ENCODE measurements around the gene MARS1.

The MARS1 gene

DNA sequence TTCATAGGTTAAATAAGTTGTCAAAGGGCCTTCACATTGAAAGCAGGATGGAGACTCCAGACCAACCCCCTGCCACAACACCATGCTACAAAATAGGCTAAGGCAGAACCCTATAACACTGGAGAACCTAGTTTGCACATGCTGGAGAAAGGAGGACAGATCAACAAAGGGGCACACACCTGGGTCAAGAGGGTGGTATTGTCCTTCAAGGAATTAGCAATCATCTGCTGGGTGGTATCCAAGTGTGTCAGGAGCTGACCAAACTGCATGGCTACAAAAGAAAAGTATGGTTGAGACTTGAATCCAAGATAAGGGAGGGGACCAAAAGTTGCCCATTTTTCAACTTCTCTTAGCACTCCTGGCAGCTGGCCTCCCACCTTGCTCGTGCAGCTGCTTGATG, 44.0 kb downstream of the MARS1 start:
- DNase-seq (ENCODE audit: low read depth): no peak

DNA sequence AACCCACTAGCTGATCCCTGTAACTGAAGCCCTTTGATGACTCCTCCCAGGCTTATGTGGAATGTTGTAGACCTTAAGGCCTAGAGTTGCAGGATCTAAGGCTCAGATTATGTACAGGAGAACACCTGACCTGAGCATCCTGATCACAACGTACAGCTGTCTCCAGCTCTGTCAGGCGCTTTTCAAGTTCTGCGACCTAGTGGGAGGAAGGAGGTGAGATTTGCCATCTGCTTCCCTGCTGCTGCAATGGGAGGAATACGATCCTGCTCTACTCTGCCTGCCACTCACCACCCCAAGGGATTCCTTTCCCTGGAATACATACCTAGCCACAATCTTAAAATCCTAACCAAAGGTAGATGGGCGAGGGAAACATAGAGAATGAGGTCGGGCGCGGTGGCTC, 45.2 kb downstream of the MARS1 start:
- DNase-seq (ENCODE audit: low read depth): no peak

DNA sequence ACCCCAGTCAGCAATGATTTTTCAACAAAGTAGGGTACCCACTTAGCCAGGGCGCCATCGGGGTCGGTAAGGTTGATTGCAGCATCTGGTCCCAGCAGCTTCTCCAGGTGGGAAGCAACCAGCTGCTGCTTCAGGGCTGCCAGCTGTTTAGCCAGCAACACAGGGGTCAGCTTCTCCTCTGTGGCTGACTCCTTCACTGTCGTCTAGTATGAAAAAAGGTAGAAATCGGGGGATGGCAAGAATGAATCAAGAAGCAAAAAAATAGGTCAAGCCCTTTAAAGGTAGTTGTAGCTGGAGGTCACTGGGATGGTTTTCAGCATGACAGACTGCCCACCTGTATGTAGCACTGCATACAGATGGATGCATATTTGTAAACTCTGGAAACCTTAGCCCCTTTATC, 46.4 kb downstream of the MARS1 start:
- no peak for DNase-seq (ENCODE audit: low read depth)

DNA sequence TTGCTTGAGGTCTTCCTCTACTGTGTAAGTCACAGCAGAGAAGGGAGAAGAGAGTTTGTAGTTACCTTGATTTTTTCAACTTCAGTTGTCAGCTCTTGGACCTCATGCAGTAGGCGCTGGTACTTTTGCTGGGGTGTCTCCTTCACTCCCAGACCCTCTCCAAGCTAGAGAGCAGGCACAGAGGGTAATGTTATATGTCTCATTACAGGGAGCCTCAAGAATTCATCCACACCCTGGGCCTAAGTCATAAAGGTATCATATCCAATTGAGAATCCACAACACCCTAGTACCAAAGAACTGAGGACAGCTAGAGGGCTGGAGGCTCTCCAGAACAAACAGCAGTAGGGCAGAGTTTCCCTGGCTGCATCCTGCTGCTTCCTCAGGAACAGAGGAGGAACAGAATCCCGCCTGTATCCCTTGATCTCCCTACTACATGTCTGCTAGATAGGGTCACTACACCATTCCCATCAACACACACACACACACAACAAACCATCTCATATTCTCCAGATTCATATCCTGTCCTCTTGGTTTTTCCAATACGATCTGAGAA, 47.2 kb downstream of the MARS1 start:
- no peak for DNase-seq (ENCODE audit: low read depth)

DNA sequence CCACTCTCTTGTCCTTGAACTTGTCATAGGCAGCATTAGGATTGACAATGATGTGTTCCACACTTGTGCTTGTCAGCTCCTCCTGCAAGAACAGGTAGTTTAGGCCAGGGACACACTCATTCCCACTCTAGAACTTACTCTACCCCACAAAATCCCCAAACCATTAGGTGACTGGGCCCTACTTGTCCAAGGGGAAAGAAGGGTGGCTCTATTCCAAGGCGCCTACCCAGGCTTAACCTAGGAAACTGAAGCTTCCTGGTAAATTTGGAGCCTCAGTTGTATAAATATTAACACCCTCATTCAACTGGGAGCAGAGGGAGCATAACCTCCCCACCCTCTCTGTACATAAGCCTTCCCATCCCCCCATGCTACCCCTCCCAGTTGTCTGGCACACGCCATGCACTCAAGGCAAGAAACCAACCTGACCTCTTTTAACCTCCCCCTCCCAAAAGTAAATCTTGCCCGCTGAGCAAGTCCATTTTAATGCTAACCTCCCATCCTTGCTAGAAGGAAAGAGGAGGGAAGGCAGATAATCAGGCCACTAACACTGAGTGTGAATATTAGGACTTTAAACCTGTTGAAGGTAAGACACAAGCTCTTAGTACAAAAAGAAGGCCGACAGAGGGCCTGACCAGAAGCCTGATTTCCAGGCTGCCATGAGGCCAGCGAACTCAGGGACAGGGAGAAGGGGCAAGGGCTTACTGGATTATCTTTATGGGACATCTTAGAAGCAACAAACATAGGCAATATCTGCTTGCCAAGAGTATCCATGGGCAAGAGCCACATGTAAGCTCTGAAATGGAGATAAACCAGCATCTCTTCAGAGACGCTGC, 48.1 kb downstream of the MARS1 start:
- DNase-seq (ENCODE audit: low read depth): no peak

DNA sequence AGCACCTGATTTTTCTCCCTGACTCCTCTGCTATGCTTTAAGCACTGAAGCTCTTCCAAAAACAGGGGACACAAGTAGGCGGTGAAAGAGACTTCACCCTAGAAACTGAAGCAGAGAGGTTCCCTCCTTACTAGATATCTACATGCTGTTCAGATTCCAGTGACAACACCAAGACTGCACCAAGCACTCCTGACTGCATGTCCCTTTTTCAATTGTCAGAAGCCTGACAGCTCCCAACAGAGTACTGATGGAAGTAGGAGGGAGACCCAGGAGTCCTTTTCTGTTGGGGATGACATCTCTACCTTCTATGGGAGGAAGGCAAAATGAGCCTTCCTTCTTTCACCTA, 48.7 kb downstream of the MARS1 start:
- DNase-seq (ENCODE audit: low read depth): no peak

DNA sequence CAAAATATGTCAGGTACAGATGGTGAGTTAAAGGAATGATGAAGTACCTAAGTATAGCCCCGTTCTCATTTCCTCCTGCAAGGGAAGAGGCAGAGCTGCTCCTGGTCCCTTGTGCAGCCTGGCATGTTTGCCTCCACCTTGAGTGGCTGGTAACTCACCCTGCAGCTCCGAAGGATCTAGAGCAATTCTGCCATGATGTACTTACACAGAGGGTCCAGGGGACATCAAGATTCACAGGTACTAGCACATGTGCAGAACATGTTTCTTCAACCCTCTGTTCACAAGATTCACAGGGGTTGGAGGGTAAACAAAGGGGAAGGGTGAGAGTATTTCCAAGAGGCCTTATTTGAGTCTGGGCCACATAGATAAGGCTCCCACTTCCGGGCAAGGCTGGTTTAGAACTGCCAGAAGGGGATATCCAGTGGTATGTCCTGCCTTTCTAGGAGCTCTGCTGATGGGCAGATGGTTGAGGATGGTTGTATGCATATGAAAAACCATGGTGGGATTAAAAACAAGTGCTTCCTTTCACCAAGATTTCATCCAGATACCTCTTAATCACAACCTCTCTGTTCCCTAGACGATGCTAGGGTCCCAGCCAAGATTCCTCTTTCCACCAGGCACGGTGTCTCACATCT, 51.4 kb downstream of the MARS1 start:
- DNase-seq (ENCODE audit: low read depth): no peak

DNA sequence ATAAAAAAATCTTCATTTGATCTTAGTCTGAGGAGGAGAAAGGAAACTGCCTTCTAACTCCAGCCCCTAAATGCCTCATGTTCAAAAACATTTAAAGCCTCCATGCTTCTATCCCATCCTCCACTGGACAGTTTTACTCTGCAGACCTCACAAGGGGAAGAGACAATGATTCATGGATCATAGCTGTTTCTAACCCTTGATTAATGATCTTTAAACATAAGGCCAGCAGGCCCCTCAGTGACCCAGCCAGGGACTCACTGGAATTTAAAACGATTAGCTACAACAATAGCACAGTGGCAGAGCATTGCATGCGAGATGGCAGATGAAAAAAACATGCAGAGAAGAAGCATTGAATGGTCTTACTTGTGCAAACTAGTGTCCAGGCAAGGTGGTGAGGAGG, 53.1 kb downstream of the MARS1 start:
- DNase-seq (ENCODE audit: low read depth): no peak

DNA sequence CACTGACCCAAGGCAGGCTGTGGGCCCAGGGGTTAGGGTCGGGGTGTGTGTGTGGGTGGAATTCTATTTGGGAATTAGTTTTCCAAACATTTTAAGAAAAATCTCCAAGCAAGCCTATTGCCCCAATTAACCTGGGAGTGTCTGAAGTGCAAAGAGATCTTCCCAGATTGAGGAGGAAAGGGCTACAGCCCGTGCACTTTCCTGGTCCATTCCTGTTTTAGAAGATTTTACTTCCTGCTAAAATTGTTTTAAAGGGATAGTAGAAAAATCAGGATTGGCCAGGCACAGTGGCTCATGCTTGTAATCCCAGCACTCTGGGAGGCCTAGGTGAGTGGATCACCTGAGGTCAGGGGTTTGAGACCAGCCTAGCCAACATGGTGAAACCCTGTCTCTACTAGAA, 53.8 kb downstream of the MARS1 start:
- no peak for DNase-seq (ENCODE audit: low read depth)

DNA sequence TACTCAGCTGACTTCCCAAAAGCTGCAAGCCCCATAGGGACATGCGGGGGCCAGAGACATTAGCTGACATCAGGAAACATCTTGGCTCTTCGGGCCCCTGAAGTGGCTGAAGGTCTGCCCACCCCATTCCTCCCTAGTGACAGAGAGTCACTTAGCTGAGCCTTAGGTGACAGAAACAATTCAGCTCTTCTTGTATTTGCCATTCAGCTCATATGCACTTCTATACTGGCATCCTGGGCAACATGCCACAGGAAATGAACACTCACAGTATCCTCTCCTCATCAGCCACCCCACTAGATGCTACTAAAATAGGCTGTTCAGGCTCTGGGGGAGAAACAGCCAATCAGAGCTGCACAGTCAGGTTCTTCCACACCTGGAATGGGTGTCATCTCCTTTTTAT, 55.7 kb downstream of the MARS1 start:
- DNase-seq (ENCODE audit: low read depth): no peak

DNA sequence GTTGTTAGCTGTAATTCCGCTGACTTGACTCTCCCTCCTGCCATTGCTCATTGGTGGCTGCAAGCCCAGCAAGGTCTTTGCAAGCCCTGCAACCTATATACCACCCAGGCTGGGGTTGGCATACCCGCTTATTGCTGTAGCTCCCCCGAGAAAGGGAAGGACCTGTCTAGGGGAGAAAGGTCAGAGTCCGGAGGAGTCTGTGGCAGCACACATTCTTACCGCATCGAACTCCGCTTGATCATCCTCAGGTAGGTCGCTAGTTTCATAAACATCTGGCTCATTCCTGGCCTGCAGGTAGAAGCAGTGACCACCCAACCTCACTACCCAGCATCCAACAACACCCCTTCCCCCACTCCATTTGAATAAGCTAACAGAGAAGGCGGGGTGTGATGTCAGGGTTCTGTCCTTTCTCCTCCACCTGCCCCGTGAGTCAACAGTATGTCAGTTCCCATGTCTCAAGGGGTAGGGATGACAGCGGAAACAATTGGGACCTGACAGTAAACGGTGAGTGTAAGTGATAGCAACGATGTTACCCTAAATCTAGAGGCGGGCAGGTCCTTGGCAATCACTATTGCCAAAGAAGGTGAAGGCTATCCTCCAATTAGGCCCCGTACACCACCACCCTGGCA, 58.1 kb downstream of the MARS1 start:
- no peak for DNase-seq (ENCODE audit: low read depth)

DNA sequence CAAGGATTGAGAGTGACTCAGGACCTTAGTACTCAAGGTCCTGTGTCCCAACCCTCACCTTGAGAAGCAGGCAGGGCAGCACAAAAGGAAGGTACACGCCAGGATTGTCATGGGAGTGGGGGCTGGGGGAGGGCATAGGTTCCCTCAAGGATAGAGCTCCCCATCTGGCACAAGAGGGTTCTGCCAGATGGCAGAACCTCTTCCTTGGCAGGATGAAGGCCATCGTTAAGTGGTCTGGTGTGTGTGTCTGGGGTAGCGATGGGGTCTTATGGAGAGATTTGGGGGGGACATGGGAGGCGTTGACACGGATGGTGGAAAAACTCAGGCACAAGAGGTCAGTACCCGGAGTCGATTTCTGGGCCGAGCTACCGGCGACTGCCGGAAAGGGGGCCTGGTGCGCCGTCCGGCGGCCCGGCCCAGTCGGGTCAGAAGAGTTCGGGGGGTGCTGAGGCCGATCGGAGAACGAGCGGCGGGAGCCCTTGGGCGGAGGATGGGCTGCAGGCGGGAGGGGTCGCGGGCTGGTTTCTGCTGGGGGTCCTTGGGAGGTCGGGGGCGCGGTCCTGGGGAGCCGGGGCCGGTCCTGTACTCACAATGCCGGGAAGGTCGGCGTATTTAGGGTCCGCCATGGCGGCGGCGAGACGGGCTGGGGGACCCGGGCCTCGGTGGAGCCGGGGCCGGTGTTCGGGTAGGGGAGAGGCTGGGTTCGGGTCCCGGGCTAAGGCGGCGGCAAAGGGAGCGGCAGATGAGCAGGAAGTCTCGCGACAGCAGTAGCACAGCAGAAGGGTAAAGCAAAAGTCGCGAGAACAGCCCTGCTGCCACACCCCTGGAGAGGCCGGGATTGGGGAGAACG, 58.8 kb downstream of the MARS1 start, which contains the start of gene DCTN2:
Gene DCTN2 (minus strand): TSS at position 755 of the 850 bp plus-strand sequence. CDS start 129 bp downstream, at position 626.
- peak; percentile 89 for DNase-seq (ENCODE audit: low read depth)

DNA sequence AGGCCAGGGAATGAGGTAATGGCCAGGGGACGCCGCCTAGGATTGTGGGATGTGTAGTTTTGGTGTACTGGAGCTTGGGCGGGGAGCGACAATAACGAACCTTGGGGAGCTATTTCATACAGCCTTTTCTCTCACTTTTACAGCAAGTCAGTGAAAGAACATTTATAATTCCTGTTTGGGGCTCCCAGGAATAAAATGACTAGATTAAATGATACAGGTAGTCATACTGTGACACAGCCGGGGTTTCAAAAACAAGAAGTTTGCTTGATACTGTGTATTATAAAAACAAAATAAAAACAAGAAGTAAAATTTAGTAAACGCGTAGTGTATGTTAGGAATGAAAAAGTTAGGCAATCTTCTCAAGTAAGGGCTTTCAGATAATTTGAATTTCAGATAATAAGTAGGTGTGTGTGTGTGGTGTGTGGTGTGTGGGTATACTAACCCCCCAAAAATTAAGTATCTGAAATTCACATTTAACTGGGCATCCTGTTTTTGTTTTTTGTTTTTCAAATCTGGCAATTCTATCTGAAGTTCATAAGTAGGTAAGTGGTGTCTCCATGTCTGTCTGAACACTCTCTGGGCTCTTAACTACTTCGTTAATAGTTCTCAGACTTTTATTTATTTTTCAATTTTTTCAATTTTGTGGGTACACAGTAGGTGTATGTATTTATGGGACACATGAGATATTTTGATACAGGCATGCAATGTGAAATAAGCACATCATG, 59.6 kb downstream of the MARS1 start:
- no peak for DNase-seq (ENCODE audit: low read depth)

DNA sequence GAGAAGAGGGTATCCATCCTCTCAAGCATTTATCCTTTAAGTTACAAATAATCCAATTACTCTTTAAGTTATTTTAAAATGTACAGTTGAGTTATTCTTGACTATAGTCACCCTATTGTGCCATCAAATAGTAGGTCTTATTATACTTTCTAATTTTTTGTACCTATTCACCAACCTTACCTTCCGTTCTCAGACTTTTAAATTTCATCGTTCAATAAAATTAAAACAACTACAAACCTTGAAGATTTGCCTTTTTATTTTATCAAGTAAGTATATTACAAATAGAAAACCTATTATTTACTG, 60.1 kb downstream of the MARS1 start:
- no peak for DNase-seq (ENCODE audit: low read depth)

DNA sequence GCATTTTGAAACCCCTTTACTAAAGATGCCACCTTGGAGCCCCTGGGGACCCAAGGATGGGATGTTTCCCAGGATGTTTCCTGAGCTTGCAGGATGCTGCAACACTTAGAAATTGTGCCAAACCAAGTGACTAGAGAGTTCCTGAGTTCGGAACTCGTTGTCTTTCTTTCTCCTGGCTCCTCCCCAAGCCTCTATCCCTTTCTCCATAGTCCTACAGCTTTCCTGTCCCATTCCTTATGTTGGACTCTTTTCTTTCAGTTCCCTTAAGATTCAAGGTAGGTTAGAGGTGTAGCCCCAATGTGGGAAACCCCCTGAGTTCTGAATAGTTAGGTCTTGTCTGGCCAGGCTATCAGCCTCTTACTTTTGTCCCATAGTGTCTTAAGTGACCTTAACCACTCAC, 60.6 kb downstream of the MARS1 start:
- no peak for DNase-seq (ENCODE audit: low read depth)

DNA sequence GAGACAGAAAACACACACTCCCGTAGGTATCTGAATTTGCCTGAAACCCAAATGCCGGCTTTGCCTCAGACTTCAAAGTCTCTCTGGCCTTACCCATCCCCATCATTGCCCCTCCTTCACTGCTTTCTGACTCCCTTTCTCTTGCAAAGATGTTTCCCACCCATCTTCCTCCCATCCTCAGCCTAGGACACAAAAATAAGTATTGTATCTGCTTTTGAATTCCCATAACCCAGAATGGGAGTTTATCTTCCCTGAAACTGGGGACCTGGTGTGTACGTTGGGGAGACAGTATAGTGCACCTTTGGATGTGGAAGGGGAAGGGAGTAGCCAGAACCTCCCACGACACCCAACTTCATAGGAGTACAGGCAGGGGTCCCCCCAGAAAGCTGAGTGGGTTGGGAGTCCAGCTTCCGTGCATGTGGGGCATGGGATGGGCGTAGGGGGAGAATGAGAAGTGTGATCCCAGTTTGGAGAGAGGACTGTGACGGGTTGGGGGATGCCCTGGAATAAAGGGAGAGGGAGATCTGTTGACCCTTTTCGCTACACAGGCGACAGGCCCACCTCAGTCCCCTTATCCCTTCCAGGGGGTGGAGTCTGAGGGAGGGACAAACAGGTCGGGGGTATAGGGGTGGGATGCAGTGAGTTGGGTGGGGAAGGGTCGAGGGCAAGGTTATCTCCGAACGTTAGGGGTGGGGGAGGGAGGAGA, 61.5 kb downstream of the MARS1 start:
- no peak for DNase-seq (ENCODE audit: low read depth)

DNA sequence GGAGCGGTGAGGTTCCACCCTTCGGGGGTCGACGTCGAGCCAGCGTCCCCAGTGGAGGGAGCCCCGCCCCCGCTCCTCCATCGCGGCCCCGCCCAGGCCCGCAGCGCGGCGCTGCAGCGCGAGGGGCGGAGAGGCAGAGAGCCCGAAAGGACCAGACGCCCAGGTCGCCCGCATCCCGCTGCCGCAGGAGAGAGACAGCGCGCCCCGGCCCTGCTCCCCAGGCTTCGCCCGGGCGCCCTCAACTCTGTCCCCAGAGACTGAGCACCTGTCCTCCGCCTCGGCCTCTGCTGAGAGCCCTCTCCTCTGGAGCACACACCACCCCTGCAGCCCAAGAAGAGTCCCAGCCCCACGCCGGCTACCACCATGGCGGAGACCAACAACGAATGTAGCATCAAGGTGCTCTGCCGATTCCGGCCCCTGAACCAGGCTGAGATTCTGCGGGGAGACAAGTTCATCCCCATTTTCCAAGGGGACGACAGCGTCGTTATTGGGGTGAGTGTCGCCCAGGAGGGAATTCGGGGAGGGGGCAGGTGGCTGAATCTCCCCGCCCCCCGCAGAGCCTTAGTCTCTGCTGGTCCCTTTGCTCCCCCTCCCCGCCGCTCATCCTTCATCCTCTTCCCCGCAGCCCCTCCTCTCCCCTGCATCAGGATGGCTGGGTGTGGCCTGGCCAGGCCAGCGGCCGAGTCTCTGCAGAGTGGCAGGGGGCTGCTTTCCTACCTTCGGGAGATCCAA, 62.2 kb downstream of the MARS1 start, which contains the start of gene KIF5A:
Gene KIF5A (plus strand): TSS at position 136 of the 732 bp plus-strand sequence. CDS start 228 bp downstream, at position 364.
- DNase-seq (ENCODE audit: low read depth): peak; percentile 31

DNA sequence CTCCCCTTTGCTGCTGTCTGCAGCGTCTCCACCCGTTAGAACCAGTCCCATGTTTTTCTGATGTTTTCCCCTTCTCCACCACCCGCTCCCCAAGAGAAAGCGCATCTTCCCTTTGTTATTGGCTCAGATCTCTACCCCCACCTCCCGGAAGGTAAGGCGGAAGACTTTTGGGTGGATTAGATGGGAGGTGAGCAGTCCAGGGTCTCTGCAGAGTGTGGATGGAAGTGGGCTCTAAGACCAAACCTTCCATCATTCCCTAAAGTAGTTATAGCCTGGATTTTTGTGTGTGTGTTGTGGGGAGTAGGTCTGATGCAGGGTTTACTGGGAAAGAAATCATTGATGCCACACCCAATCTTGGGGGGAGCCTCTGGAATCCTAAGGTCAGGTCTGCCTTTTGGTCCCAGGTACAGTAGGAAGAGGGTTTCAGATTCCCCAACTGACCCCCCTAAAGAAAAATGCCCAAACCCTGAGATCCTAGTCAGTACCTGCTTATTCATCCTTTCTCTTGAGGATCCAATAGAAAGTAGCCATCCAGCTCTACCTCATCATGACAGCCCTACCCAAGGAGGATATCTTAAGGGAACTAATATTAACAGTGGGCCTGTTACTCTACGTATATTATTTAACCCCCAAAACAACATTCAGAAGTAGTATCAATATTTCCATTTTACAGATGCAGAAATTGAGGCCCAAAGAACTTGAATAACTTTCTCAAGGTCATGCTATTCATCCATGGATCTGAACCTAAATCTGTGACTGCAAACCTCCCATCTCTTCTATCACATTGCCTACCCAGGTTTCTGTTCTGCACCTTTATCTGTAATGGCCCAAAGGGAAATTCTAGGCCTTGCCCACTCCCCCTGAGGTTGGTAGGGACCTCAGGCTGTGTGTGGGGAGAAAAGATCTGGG, 63.0 kb downstream of the MARS1 start:
- DNase-seq (ENCODE audit: low read depth): no peak

Data from stimulated activated CD4-positive, alpha-beta T cell treated with anti-CD3 and anti-CD28 coated beads, Interleukin-2, amount 100 ng/mL, for 4 hours (primary cell).